Caco-2 (cell line): Measurements from ENCODE around the gene CLDN19. TPM values are rescaled to one million over a fixed set of nuclear protein-coding genes. Genes with fewer than 3 reads are reported as not detected.
A peak's percentile ranks its signal among the peaks of the same experiment; 100 is the strongest.

Source experiments
- BruUV-seq: library from RNA; stranded (reverse); fragments of 400-500 nt; replicated peaks from 2 replicates; lab custom pipeline; 2021; lab: Mats Ljungman, UMichigan
- CTCF ChIA-PET: fragments of 300-600 bp; sonication (Branson Sonifier 250); formaldehyde crosslinking; loops from one replicate; lab custom pipeline; 2022; ENCODE audit warnings: antibody characterized with exemption; lab: Charles Lee
- POLR2A ChIA-PET: fragments of 300-600 bp; sonication (Branson Sonifier 250); formaldehyde crosslinking; loops from one replicate; lab custom pipeline; 2022; ENCODE audit warnings: antibody characterized with exemption; lab: Charles Lee
- DNase-seq, 2 experiments: peaks; one replicate each; pipeline versions ENCODE4 v3.0.0 to v3.0.0-alpha.2; 2020 to 2022
- H3K27me3 ChIP-seq: replicated peaks from 2 replicates; pipeline ENCODE4 v1.6.0; 2011; ENCODE audit warnings: low read length; ENCODE audit not compliant: control insufficient read depth, insufficient read depth
- H3K36me3 ChIP-seq: 2 replicates; pipeline ENCODE4 v1.5.1; 2011; ENCODE audit warnings: low read length; ENCODE audit not compliant: control insufficient read depth, insufficient read depth
- H3K4me1 ChIP-seq: fragments of 250-450 bp; sonication (Bioruptor Pico); 2 replicates; pipeline ENCODE4 v1.5.1; 2020; ENCODE audit warnings: mild to moderate bottlenecking
- H3K4me3 ChIP-seq: 2 replicates; pipeline ENCODE4 v1.5.1; 2011; ENCODE audit warnings: low read depth, mild to moderate bottlenecking, control low read depth, low read length
- H3K9me3 ChIP-seq: fragments of 250-450 bp; sonication (Bioruptor Pico); 2 replicates; pipeline ENCODE4 v1.5.1; 2020; ENCODE audit warnings: mild to moderate bottlenecking, moderate library complexity
- H3K27ac Mint-ChIP-seq: one replicate; pipeline ENCODE4 v1.8.0; 2022; ENCODE audit warnings: mixed read lengths; ENCODE audit not compliant: unreplicated experiment
- H3K27me3 Mint-ChIP-seq: one replicate; pipeline ENCODE4 v1.8.0; 2022; ENCODE audit warnings: mixed read lengths; ENCODE audit not compliant: insufficient read depth, unreplicated experiment
- H3K36me3 Mint-ChIP-seq: one replicate; pipeline ENCODE4 v1.8.0; 2022; ENCODE audit warnings: mild to moderate bottlenecking, mixed read lengths; ENCODE audit not compliant: insufficient read depth, unreplicated experiment
- H3K4me1 Mint-ChIP-seq: one replicate; pipeline ENCODE4 v1.8.0; 2022; ENCODE audit warnings: low read depth, mixed read lengths; ENCODE audit not compliant: unreplicated experiment
- H3K4me3 Mint-ChIP-seq: one replicate; pipeline ENCODE4 v1.8.0; 2022; ENCODE audit warnings: mild to moderate bottlenecking, moderate library complexity, mixed read lengths; ENCODE audit not compliant: unreplicated experiment
- H3K9me3 Mint-ChIP-seq: one replicate; pipeline ENCODE4 v1.8.0; 2022; ENCODE audit warnings: mixed read lengths; ENCODE audit not compliant: unreplicated experiment
- intact Hi-C: fragments of 100-400 bp; cut with micrococcal nuclease; formaldehyde crosslinking; loops from one replicate; pipeline ENCODE4 v1.10.0; 2022; ENCODE audit not compliant: unreplicated experiment
- total RNA-seq: library from RNA; stranded (reverse); gene quantifications from 2 replicates; pipeline ENCODE4 v1.2.3, GENCODE V29; 2022
- TF ChIP-seq, protein P1 (sequence below), 2 experiments: fragments of 200-600 bp in 1 of 2; IDR thresholded peaks; 1 replicate in 1 of 2; 2 replicates in 1 of 2; pipeline versions ENCODE4 v1.5.1 to v1.8.0; 2011 to 2022; ENCODE audit warnings: antibody characterized with exemption in 1 of 2, control low read depth in 1 of 2, inconsistent platforms in 1 of 2, low read depth in 1 of 2, low read length in 1 of 2, mild to moderate bottlenecking in 1 of 2, moderate library complexity in 1 of 2; ENCODE audit not compliant: insufficient read depth in 1 of 2, severe bottlenecking in 1 of 2, unreplicated experiment in 1 of 2

CLDN19 gene
- total RNA-seq, 1 experiment from 2014 or later: 4.0 TPM

DNA sequence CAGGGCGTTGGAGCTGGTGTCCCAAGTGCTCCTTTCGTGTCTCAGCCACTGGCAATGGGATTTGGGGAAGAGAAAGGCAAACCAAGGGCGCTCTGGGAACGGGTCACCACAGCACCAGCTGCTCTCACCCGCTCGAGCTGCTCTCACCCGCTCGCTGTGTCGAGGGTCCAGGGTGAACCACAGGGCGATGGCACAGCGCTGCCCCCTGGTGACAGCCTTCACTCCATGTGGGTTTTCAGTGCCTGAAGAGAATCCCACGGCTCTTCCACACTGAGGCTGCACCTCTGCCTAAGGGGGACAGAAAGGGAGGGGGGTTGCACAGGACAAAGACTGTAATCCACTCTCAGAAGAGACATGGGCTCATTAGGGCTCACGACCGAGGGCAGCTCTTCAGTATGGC is 7.1 kb upstream of the CLDN19 start:
- BruUV-seq: no TSS peak
- Histone ChIP-seq H3K27me3 (no peaks in the 10 kb centered on the region), H3K36me3 (no peaks in the 10 kb centered on the region), H3K4me1 (no peaks in the 10 kb centered on the region), H3K4me3 (no peak overlapping the region), H3K9me3 (no peaks in the 10 kb centered on the region)
- H3K9me3 Mint-ChIP-seq: peaks cover 8% of the 10 kb centered on the region
- TF ChIP-seq, protein P1, sequence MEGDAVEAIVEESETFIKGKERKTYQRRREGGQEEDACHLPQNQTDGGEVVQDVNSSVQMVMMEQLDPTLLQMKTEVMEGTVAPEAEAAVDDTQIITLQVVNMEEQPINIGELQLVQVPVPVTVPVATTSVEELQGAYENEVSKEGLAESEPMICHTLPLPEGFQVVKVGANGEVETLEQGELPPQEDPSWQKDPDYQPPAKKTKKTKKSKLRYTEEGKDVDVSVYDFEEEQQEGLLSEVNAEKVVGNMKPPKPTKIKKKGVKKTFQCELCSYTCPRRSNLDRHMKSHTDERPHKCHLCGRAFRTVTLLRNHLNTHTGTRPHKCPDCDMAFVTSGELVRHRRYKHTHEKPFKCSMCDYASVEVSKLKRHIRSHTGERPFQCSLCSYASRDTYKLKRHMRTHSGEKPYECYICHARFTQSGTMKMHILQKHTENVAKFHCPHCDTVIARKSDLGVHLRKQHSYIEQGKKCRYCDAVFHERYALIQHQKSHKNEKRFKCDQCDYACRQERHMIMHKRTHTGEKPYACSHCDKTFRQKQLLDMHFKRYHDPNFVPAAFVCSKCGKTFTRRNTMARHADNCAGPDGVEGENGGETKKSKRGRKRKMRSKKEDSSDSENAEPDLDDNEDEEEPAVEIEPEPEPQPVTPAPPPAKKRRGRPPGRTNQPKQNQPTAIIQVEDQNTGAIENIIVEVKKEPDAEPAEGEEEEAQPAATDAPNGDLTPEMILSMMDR (IDR thresholded peaks at IDR 0.05; ENCODE audit: insufficient read depth in 1 of 2, low read depth in 1 of 2, low read length in 1 of 2, severe bottlenecking in 1 of 2, unreplicated experiment in 1 of 2): peak; percentile 58 to 69
- peak; percentile 22 to 40 for DNase-seq
- H3K4me1 Mint-ChIP-seq: peaks cover 9% of the 10 kb centered on the region
- no peak overlapping the region for H3K27ac Mint-ChIP-seq
- peaks cover 8% of the 10 kb centered on the region for H3K36me3 Mint-ChIP-seq
- intact Hi-C loops: no loop called here
- POLR2A ChIA-PET: no interaction called here
- H3K4me3 Mint-ChIP-seq: no peak overlapping the region
- H3K27me3 Mint-ChIP-seq: no peaks in the 10 kb centered on the region
- CTCF ChIA-PET: interaction anchor here (0.5 kb wide), 2 partner anchors 110 to 562 kb away, joined by 3 to 7 read pairs; no protein-coding TSS in a partner anchor

DNA sequence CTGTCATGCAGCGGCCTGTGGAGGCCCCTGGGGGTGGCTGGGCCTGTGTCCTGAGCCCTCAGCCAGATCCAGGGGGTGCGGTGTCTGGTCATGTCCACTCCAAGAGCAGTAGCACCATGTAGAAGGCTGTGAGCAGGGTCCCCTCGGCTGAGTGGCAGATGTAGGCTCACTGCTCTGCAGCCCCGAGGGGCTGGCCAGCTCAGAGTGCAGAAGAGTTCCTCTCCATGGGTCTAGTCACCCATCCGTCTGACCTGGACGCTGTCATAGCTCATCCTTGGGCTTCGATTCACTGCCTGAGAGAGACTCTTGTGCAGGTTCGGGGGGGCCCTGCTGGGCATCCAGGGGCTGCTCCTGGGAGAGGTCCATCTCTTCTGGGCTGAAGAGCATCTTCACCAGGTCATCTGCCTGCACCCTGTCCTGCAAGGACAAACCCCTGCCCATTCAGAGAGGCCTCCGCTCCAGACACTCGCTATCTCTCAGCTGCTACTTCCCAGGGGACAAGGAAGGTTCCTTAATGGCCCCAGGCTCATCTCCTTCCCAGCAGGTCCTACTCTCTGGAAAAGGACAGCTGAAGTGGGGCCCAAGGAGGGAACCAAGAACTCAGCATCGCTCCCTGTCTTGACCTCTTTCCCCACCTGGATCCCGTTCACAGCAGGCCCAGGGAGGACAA is 6.5 kb upstream of the CLDN19 start:
- intact Hi-C loops: no loop called here
- BruUV-seq: no TSS peak
- ChIA-PET POLR2A (no interaction called here), CTCF (interaction anchor here (0.5 kb wide), 1 partner anchor 110 kb away, joined by 3 read pairs; no protein-coding TSS in a partner anchor)
- H3K4me1 Mint-ChIP-seq: peaks cover 9% of the 10 kb centered on the region
- H3K4me3 Mint-ChIP-seq: no peak overlapping the region
- Histone ChIP-seq H3K4me1 (no peaks in the 10 kb centered on the region), H3K36me3 (no peaks in the 10 kb centered on the region), H3K4me3 (no peak overlapping the region), H3K27me3 (no peaks in the 10 kb centered on the region), H3K9me3 (no peaks in the 10 kb centered on the region)
- peaks cover 3% of the 10 kb centered on the region for H3K9me3 Mint-ChIP-seq
- DNase-seq: peak in 1 of 2 experiments; percentile 21
- TF ChIP-seq, protein P1 (IDR thresholded peaks at IDR 0.05; ENCODE audit: insufficient read depth in 1 of 2, low read depth in 1 of 2, low read length in 1 of 2, severe bottlenecking in 1 of 2, unreplicated experiment in 1 of 2): no peak
- no peaks in the 10 kb centered on the region for H3K27me3 Mint-ChIP-seq
- peaks cover 2% of the 10 kb centered on the region for H3K36me3 Mint-ChIP-seq
- H3K27ac Mint-ChIP-seq: no peak overlapping the region

DNA sequence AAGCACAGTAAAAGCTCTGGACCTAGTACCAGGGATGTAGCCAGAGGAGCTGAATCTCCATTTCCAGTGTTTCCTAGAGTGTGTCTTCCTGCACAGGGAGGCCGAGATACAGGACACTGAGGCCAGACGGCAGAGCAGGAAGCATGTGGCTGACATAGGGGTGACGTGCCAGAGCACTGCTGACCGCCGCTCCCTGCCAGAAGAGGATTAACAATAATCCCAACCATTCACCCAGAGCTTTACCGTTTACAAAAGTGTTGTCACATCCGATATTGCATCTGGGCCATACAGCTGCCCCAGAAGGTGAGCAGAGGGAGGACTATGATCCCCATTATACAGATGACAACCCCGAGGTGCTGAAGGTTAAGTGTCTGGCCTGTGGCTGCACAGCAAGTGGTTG is 5.8 kb upstream of the CLDN19 start:
- POLR2A ChIA-PET: no interaction called here
- H3K36me3 ChIP-seq: no peaks in the 10 kb centered on the region
- BruUV-seq: no TSS peak
- Mint-ChIP-seq H3K4me3 (no peak overlapping the region), H3K4me1 (peaks cover 9% of the 10 kb centered on the region), H3K27me3 (no peaks in the 10 kb centered on the region), H3K27ac (no peak overlapping the region), H3K9me3 (no peaks in the 10 kb centered on the region), H3K36me3 (no peaks in the 10 kb centered on the region)
- no peak overlapping the region for H3K4me3 ChIP-seq
- H3K4me1 ChIP-seq: no peaks in the 10 kb centered on the region
- TF ChIP-seq, protein P1 (IDR thresholded peaks at IDR 0.05; ENCODE audit: insufficient read depth in 1 of 2, low read depth in 1 of 2, low read length in 1 of 2, severe bottlenecking in 1 of 2, unreplicated experiment in 1 of 2): no peak
- no peaks in the 10 kb centered on the region for H3K9me3 ChIP-seq
- DNase-seq: no peak
- intact Hi-C loops: no loop called here
- CTCF ChIA-PET: no interaction called here
- no peaks in the 10 kb centered on the region for H3K27me3 ChIP-seq
